Measurements from ENCODE around the gene TTLL1.
"Not testable (repeated sequence)": the region's sequence is repeated elsewhere in the genome, so short reads cannot be mapped to it uniquely, and the experiment has no call there.

The TTLL1 gene

DNA sequence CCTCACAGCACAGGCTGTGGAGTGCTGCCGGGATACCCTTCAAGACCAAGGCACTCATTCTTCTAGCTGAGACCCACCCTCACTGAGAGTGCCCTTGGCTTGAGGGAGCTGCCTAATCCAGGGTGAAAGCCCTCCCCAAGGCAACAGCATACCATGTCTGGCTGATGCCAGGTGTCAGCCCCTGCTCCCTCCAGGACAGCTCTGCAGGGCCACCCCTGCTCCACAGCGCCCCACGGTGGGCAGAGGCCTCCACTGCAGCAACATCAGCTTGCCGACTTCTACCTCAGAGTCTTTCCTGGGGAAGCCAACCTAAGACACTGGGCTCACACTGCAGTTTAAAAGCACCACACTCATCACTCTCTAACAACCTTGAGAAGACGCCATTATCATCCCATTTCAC lies 29.0 kb downstream of the TTLL1 start:
- peak; percentile 26 for DNase-seq

DNA sequence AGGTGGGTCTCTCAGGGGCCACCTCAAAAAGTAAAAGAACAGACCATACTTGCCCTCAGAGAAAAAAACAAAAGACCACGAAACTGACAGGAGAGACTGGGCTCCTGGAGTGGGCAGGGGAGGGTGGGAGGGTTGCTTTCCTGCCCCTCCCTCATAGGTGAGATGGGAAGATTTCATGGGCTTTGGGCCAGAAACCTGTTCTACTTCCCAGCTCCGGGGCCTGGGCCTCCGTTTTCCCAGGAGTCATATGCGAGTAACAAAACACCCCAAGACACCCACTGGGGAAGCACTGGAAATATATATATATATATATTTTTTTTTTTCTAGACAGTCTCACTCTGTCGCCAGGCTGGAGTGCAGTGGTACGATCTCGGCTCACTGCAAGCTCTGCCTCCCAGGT lies 31.6 kb downstream of the TTLL1 start:
- DNase-seq = no peak

DNA sequence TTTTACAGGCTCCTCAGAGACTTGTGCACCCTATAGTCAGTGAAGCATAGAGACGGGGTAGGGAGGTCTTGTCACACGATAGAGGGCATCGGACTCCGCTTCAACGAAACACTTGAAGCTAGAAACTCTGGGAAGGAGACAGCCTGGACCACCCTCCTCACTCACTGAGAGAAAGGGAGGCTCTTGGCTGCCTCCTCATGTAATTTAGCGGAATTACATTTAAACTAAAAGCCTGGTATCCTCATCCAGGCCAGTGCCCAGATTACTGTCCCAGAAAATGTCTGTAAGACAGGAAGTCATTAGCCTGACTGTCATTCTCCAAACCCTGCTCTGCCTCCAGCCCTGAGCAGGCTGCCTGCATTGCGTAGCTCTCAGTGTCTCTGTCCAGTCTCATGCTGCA lies 36.0 kb downstream of the TTLL1 start:
- no peak for DNase-seq

- DNase-seq = no peak
These were observed 38.2 kb downstream of the TTLL1 start for GRCh38 chr22:43050995-43051394.

- DNase-seq = no peak
These were observed 41.6 kb downstream of the TTLL1 start for GRCh38 chr22:43047605-43048004.

DNA sequence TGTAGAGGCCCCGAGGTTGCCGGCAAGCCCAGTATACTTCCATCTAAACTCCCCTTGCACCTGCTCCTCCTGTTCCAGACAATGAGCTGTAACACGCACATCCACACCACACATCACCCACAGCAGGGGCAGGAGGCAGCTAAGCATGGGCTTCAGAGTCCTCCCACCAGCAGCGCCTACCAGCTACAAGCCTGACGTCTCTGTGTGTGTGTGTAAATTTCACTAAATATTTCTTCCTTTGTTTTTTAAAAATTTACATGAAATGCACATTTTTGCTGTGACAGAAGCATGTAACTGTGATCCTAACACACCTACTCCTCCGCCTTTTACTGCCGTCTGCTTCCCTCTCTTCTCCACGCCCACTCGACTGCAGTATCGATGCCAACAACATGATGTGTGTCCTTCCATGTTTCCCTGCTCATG lies 44.9 kb downstream of the TTLL1 start:
- no peak for DNase-seq

DNA sequence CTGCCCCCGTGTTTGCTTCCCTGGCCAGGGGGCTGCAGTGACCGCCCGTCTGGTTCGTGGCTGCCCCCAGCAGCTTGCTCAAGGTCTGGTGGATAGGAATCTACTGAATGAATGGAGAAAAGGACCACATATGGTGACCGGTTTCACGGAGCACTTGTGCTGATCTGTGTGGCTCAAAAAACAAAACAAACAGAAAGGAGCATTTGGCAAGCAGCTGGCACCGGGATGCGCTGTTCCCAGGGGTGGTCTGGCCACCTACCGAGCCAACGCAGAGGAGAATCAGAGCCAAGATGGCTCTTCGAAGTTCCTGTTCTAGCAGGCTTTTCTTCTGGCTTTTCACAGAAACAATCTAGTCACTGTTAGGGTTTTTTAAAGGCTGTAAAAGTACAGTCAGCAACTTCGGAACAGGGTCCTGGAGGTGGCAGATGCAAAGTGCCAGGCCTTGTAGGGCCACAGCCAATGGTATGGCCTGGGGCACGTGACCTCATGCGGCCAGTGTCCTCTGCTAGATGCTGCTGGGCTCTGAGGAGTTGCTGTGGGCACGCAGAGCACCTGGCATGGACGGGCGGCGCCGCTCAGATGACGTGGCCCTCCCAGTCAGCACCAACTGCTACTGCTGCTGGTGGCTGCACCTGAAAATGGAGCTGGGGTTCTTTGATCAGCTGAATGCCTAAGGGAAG lies 47.0 kb downstream of the TTLL1 start:
- no peak for DNase-seq

DNA sequence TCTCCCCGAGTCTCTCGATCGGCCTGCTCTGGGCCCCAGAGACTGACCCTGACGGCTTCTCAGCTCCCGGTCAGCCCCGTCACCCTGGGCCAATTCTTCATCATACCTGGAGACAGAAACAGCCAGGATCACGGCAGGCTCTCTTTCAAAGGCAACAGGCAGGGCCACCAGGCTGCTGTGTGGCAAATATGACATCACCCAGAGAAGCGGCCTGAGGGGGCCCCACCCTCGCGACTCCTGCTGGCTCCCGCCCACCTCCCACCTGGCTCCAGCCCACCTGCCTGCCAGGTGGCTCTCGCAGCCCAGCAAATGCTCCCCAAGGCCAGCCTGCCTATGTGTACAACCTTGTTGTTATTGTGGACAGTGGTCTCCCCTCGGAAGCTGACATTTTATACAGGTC lies 49.4 kb downstream of the TTLL1 start:
- DNase-seq = no peak

DNA sequence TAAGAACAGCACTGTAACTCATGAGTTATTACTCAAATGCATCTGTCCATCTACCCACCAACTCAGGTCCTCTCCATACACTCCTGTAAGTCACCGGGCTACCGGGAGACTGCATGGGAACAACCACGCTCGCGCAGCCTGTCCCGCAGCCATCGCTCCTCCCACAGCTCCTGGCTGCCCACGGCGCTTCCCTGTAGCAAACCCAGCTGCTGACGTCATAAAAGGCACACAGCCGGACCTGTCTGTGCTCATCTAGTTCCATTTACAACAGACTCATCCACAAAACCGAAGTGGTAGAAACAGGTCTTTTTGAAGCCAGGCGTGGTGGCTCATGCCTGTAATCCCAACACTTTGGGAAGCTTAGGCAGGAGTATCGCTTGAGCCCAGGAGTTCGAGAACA lies 50.9 kb downstream of the TTLL1 start:
- DNase-seq = no peak

- DNase-seq = no peak
These were observed 52.8 kb downstream of the TTLL1 start for GRCh38 chr22:43036282-43036829.

DNA sequence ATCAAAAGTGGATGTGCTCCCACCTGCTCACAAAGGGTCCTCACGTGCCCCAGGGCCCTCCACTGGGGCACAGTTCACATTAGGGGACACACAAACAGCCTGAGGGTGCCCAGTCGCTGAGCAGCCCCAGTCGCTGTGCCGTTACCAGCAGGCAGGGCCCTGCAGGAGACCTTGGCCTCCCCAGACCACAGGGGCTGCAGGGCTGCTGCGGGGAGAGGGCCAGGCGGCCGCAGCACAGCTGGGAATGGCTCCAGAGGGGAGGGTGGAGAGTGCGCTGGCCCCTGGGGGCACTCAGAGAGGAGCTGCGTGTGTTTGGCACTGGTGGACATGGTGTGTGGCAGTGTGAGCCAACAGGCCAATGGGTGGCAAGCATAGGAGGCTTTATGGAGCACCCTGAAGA lies 53.9 kb downstream of the TTLL1 start:
- no peak for DNase-seq

GRCh38 chr22:43031617-43032016 lies 57.6 kb downstream of the TTLL1 start:
- no peak for DNase-seq

- no peak for DNase-seq
These were observed 70.6 kb downstream of the TTLL1 start for GRCh38 chr22:43018615-43019014.

- no peak for DNase-seq
These were observed 71.4 kb downstream of the TTLL1 start for GRCh38 chr22:43017525-43018460.

GRCh38 chr22:43016150-43016549 lies 73.0 kb downstream of the TTLL1 start:
- not testable (repeated sequence) for DNase-seq

DNA sequence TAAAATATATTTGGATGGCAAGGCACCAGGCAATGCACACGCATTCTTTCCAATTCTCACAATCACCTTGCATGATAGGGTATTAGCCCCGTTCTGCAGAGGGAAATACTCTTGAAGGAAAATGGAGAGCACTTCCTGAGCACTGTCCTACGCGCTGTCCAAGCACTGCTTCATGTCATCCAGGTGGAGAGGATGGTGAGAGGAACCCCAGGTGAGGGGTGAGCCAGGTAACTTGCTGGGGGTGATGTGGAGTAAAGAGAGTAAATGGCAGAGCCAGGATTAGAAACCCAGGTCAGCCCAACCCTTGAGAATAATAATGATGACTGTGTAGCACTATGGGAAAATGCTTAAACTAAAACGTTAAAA lies 73.5 kb downstream of the TTLL1 start:
- no peak for DNase-seq

- peak; percentile 99 for DNase-seq
These were observed 74.1 kb downstream of the TTLL1 start, which contains the start of gene PACSIN2 for GRCh38 chr22:43014869-43015676. Gene PACSIN2, minus strand, starts transcription at chr22:43015149. Its CDS starts 103,069 bp downstream, at chr22:42912080.

DNA sequence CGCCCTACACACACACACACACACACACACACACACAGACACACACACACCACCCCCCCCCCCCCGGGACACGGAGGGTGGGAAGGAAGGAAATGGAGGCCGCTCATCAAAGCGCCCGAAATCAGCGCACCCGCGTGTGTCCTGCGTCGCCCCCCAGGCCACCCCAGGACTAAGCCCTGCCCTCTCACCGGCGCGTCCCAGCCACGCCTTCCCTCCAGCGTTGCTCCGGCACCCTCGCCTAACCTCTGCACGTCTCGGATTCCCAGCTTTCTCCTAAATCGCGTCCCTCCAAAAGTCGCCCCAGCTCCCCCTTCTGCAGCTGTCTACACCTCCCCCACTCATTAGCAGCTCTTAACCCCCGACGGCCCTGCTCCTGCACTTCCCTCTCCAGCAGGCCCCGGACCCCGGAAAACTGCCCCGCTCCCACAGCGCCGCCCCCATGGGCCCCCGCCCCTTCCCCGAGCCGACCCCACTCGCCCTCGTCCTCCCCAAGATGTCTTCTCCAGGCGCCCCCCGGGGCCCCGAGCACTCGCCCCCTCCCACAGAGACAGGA lies 74.8 kb downstream of the TTLL1 start:
- peak; percentile 68 for DNase-seq

- DNase-seq = peak; percentile 4
These were observed 75.6 kb downstream of the TTLL1 start for GRCh38 chr22:43013355-43014315.

GRCh38 chr22:43012390-43012789 lies 76.8 kb downstream of the TTLL1 start:
- DNase-seq = no peak

GRCh38 chr22:43011079-43011478 lies 78.1 kb downstream of the TTLL1 start:
- no peak for DNase-seq
